GM21515 (cell line): ENCODE measurements around the gene UPK2.
"Not testable (repeated sequence)": the region's sequence is repeated elsewhere in the genome, so short reads cannot be mapped to it uniquely, and the experiment has no call there.

Experiments used
- ATAC-seq: cut with Tn5 transposase; IDR thresholded peaks from one replicate; pipeline ENCODE4 v1.9.1; 2021; ENCODE audit not compliant: unreplicated experiment

Gene UPK2

DNA sequence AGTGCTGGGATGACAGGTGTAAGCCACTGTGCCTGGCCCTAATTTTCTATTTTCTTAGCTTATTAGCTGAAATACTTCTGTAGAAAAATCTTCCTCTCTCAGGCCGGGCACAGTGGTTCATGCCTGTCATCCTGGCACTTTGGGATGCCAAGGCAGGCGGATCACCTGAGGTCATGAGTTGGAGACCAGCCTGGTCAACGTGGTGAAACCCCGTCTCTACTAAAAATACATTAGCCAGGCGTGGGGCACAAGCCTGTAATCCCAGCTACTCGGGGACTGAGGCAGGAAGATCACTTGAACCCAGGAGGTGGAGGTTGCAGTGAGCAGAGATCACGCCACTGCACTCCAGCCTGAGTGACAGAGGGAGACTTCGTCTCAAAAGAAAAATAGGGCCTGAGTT lies 28.2 kb downstream of the UPK2 start:
- ATAC-seq = not testable (repeated sequence)

DNA sequence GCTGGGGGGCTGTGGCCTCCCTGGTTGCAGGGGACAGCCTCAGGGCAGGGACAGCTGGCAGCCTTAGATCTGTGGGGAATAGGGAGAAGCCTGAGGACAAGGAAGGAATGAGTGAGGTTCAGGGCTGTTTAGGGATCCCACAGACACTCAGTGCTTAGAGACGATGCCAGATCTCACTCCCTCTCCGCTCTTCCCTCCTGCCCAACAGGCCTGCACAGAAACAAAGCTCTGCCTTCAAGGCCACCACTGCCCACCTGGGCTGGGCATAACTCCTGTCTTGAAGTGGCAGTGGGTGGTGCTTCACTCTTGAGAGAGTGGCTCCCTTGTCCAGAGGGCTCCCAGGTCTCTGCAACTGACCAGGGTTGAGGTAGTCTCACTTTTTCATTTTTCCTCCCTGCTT lies 28.7 kb downstream of the UPK2 start:
- no peak for ATAC-seq

DNA sequence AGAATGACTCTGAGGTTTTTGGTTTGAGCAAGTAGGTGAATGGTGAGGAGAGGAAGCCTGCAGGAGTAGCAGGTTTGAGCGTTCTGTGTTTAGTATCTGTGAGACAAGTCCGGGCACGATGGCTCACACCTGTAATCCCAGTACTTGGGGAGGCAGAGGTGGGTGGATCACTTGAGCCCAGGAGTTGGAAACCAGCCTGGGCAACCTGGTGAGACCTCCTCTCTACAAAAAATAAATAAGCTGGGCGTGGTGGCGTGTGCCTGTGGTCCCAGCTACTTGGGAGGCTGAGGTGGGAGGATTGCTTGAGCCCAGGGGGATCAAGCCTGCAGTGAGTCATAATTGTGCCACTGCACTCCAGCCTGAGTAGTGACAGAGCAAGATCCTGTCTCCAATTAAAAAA lies 32.2 kb downstream of the UPK2 start:
- ATAC-seq = no peak

DNA sequence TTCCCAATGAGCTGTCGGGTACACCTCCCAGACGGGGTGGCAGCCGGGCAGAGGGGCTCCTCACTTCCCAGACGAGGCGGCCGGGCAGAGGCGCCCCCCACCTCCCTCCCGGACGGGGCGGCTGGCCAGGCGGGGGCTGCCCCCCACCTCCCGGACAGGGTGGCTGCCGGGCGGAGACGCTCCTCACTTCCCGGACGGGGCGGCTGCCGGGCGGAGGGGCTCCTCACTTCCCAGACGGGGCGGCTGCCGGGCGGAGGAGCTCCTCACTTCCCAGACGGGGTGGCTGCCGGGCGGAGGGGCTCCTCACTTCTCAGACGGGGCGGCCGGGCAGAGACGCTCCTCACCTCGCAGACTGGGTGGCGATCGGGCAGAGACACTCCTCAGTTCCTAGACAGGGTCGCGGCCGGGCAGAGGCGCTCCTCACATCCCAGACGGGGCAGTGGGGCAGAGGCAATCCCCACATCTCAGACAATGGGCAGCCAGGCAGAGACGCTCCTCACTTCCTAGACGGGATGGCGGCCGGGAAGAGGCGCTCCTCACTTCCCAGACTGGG lies 35.5 kb downstream of the UPK2 start:
- ATAC-seq = not testable (repeated sequence)

DNA sequence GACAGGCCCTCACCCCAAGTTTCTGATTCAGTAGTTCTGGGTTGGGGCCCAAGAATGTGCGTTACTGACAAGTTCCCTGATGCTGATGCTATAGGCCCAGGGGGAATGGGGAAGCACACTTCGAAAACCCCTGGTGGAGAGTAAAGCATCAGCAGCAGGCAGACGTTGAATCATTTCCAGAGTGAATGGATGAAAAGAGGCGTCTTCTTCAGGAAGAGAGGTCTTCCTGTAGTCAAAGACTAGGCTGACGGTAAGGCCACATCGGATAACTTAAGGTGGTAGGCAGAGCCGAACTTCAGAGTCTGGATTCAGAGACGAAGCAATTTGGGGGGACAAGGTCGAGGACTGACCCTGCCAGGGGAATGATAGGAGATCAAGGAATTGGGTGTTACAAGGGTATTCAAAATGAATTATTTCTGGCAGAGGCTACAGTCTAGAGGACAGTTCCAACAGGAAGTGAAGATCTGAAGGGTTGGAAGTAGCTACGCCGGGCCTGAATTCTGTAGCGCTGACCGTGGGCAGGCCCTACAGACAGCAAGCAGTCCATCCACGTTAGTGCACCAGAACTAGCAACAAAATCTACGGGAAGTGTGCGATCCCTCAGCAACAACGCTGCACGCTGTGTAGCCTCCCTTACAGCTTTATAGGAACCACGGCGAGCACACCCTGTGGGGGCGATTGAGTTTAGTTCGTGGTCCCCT lies 41.0 kb downstream of the UPK2 start:
- peak; percentile 9 for ATAC-seq

DNA sequence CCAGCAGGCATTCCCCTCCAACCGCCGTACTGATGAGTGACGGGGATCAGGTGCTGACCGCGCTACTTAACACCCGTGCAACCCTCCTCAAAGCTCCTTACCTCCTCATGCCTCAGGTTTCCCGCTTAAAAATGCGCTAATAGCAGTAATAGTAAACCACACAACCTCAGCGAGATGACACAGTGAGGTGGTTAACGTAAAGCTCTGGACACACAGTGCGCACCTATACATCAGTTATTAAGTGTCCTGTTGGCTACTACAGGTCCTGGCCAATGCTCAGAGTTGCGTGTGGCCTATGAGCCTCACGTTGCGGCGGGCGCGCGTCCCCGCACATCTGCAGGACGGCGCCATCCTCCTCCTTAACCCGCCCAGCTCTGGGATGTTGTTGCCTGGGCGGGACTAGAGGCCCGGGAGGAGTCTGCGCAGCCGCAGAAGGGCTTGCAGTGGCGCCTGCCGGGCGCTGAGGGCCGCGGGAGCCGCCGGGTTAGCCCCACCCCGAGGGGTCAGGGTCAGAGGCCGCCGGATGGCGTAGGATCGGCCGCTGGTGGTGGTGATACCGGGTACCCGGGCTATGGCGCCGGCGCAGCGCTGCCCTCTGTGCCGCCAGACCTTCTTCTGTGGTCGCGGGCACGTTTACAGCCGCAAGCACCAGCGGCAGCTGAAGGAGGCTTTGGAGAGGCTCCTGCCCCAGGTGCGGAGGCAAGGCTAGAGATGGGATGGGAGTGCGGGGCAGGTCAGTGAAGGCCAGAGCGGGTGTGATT lies 41.7 kb downstream of the UPK2 start, which contains the start of gene CENATAC:
Gene CENATAC (plus strand): TSS at position 512 of the 761 bp plus-strand sequence. CDS start 60 bp downstream, at position 572.
- peak; percentile 90 for ATAC-seq

DNA sequence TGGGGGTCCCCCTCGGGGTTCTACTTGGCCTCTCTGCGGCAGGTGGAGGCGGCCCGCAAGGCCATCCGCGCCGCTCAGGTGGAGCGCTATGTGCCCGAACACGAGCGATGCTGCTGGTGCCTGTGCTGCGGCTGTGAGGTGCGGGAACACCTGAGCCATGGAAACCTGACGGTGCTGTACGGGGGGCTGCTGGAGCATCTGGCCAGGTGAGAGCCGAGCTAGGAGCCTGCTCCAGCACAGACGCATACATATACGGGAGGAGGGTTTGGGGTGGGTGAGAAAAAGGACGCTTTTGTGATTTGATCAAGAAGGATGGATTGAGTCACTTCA lies 42.3 kb downstream of the UPK2 start:
- ATAC-seq = peak; percentile 23

DNA sequence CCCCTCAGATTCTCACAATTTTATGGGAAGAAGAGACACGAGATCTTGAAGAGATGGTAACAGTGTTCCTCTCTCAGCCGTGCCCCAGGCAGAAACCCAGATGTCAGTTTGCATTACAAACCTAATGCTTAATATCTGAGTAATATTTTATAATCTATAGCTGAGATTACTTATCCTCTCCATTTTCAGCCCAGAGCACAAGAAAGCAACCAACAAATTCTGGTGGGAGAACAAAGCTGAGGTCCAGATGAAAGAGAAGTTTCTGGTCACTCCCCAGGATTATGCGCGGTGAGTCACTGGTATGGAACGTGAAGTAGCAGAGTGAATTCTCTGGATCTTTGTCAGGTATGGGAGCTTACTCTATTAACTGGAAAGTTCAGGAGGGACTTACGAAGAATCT lies 42.7 kb downstream of the UPK2 start:
- no peak for ATAC-seq

DNA sequence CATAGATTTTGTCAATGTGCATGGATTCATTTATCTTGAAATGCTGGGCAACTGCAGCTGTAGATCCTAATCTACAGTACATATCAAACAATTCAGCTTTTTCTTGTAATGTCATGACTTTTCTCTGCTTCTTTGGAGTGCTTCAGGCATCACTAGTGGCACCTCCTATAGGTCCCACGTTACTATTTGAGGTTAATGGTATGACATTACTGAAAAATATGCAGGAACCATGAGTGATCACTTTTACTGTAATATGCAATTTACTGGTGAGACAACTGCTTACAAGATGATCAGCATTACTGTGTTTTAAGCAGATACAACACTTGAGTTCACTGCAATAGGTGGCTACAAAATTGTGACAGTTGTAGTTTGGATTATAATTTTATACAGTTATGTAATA lies 44.8 kb downstream of the UPK2 start:
- ATAC-seq = no peak

DNA sequence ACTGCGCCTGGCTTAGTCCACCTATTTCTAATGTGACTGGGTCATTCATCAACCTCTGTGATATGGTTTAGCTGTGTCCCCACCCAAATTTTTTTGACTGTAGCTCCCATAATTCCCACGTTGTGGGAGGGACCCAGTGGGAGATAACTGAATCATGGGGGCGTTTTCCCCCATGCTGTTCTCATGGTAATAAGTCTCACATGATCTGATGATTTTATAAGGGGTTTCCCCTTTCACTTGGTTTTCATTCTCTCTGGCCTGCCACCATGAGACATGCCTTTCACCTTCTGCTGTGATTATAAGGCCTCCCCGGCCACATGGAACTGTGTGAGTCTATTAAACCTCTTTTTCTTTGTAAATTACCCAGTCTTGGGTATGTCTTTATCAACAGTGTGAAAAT lies 50.6 kb downstream of the UPK2 start:
- no peak for ATAC-seq
